ENCODE measurements around the gene TSC22D1. TPM values are rescaled to one million over a fixed set of nuclear protein-coding genes. Genes with fewer than 3 reads are reported as not detected.

The TSC22D1 gene
- total RNA-seq, 4 donors from 2014 or later, result 119 to 325 (median 193) TPM

DNA sequence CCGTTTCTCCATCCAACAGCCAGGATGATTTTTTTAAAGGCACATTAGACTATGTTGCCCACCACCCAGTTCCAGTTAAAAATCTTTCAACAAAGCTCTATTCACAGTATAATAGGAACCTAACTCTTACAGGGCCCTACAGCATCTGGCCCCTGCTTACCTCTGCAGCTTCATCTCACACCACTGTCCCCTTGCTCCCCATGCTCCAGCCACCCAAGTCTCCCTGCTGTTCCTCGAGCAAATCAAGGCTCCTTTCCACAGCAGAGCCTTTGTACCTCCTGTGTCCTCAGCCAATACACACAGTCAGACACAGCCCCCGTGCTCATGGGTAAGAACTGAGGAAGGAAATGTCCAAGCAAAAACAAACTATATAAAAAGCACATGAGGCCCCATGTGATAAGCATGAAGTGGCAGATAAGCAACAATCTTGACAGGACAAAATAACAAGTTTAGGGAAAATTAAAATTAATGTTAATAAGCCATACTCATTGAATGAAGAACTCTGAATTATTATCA lies 67.5 kb downstream of the TSC22D1 start:
- no peak for ATAC-seq
- Histone ChIP-seq H3K4me1 (peaks cover 0 to 6% of the 10 kb centered on the region in 2 donors), H3K9me3 (no peaks in the 10 kb centered on the region), H3K27ac (peak overlapping the region in 3 of 4 donors; percentile 5 to 60 (median 26)), H3K27me3 (no peaks in the 10 kb centered on the region), H3K36me3 (no peaks in the 10 kb centered on the region), H3K4me3 (no peak overlapping the region)
- TF ChIP-seq, protein P1, sequence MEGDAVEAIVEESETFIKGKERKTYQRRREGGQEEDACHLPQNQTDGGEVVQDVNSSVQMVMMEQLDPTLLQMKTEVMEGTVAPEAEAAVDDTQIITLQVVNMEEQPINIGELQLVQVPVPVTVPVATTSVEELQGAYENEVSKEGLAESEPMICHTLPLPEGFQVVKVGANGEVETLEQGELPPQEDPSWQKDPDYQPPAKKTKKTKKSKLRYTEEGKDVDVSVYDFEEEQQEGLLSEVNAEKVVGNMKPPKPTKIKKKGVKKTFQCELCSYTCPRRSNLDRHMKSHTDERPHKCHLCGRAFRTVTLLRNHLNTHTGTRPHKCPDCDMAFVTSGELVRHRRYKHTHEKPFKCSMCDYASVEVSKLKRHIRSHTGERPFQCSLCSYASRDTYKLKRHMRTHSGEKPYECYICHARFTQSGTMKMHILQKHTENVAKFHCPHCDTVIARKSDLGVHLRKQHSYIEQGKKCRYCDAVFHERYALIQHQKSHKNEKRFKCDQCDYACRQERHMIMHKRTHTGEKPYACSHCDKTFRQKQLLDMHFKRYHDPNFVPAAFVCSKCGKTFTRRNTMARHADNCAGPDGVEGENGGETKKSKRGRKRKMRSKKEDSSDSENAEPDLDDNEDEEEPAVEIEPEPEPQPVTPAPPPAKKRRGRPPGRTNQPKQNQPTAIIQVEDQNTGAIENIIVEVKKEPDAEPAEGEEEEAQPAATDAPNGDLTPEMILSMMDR (IDR thresholded peaks at IDR 0.05 in 4 of 5, conservative IDR thresholded peaks at IDR 0.05 in 1 of 5), result no peak
- no peak for TF ChIP-seq POLR2A (IDR thresholded peaks at IDR 0.05)
- intact Hi-C loops (cut with DNase I; ENCODE audit: low total_unique reads) (no loop called here), in situ Hi-C loops (cut with MboI; ENCODE audit: low sequenced_read_pairs in 4 of 4) (no loop called here)
- DNase-seq, result no peak

DNA sequence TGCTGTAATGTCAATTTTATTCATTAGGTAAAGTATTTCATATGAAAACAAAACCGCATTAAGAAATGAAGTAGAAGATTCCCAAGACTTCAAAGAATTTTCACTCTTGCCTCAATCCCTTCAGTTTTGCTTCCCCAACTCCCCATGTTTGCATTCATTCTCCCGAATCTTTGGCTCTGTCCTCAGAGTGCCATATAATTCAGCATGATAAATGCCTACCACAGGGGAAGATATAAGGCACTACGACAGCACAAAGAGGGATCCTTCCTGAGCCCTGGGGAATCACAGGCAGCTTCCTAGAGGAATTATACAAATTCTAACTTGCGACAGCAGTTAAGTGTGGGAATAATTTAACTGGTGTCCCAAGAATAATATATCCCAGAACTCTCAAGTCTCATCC lies 68.5 kb downstream of the TSC22D1 start:
- ATAC-seq (no peak), DNase-seq (no peak)
- Histone ChIP-seq H3K9me3 (no peaks in the 10 kb centered on the region), H3K27me3 (no peaks in the 10 kb centered on the region), H3K27ac (peak overlapping the region in 1 of 4 donors; percentile 60), H3K4me1 (peaks cover 0 to 6% of the 10 kb centered on the region in 2 donors), H3K36me3 (no peaks in the 10 kb centered on the region), H3K4me3 (no peak overlapping the region)
- in situ Hi-C loops (cut with MboI; ENCODE audit: low sequenced_read_pairs in 4 of 4), result no loop called here
- intact Hi-C loops (cut with DNase I; ENCODE audit: low total_unique reads), result no loop called here
- TF ChIP-seq, protein P1 (IDR thresholded peaks at IDR 0.05 in 4 of 5, conservative IDR thresholded peaks at IDR 0.05 in 1 of 5), result no peak
- no peak for TF ChIP-seq POLR2A (IDR thresholded peaks at IDR 0.05)

DNA sequence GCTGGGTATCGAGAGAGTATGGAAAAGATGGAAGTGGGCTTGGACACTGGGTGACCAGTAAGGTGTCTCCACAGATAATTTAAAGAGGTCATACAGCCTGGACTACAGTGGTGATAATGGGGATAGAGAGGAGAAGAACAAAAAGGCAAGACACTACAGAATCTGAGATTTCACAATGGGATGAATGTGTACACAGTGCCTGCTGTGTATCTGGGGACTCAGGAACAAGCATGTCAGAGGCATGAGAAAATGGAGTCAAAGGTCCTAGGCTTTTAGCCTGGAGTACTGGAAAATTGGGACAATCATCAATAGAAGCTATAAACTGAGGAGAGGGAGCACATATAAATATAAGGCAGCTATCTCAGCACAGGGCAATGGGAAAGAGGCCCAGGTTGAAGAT lies 69.4 kb downstream of the TSC22D1 start:
- Histone ChIP-seq H3K4me3 (no peak overlapping the region), H3K9me3 (no peaks in the 10 kb centered on the region), H3K4me1 (peaks cover 0 to 6% of the 10 kb centered on the region in 2 donors), H3K27me3 (no peaks in the 10 kb centered on the region), H3K36me3 (no peaks in the 10 kb centered on the region), H3K27ac (no peak overlapping the region)
- ATAC-seq (no peak), DNase-seq (no peak)
- TF ChIP-seq, protein P1 (IDR thresholded peaks at IDR 0.05 in 4 of 5, conservative IDR thresholded peaks at IDR 0.05 in 1 of 5), result no peak
- TF ChIP-seq POLR2A (IDR thresholded peaks at IDR 0.05), result no peak
- in situ Hi-C loops (cut with MboI; ENCODE audit: low sequenced_read_pairs in 4 of 4) (no loop called here), intact Hi-C loops (cut with DNase I; ENCODE audit: low total_unique reads) (no loop called here)

DNA sequence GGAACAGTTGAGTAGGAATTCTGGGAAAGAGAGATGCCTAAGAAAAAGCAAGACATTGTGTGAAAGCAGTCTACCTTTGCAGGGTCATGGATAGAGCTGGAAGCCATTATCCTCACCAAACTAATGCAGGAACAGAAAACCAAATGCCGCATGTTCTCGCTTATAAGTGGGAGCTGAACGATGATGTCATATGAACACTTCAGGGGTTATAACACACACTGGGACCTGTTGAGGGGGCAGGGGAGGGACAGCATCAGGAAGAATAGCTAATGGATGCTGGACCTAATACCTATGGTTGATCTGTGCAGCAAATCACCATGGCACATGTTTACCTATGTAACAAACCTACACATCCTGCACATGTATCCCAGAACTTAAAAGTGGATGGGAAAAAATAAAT lies 69.9 kb downstream of the TSC22D1 start:
- TF ChIP-seq, protein P1 (IDR thresholded peaks at IDR 0.05 in 4 of 5, conservative IDR thresholded peaks at IDR 0.05 in 1 of 5), result no peak
- no peak for TF ChIP-seq POLR2A (IDR thresholded peaks at IDR 0.05)
- Histone ChIP-seq H3K4me1 (peaks cover 0 to 6% of the 10 kb centered on the region in 2 donors), H3K9me3 (no peaks in the 10 kb centered on the region), H3K27ac (no peak overlapping the region), H3K27me3 (no peaks in the 10 kb centered on the region), H3K4me3 (no peak overlapping the region), H3K36me3 (no peaks in the 10 kb centered on the region)
- intact Hi-C loops (cut with DNase I; ENCODE audit: low total_unique reads) (no loop called here), in situ Hi-C loops (cut with MboI; ENCODE audit: low sequenced_read_pairs in 4 of 4) (no loop called here)
- ATAC-seq (no peak), DNase-seq (no peak)

DNA sequence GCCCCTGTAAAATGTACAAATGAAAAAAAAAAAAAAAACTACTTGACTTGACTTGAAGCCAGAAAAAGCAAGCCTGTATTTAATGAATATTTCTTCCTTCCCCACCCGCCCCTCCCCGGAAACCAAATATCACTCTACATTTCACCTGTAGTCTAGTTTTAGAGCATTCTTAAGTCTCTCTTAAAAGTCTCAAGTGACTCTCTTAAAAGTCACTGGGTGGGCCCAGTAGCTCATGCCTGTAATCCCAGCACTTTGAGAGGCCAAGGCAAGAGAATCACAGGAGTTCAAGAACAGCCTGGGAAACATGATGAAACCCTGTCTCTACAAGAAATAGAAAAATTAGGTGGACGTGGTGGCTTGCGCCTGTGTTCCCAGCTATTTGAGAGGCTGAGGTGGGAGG lies 72.0 kb downstream of the TSC22D1 start:
- Histone ChIP-seq H3K27ac (peak overlapping the region in 1 of 4 donors; percentile 16), H3K27me3 (no peaks in the 10 kb centered on the region), H3K4me3 (no peak overlapping the region), H3K9me3 (no peaks in the 10 kb centered on the region), H3K4me1 (peaks cover 0 to 6% of the 10 kb centered on the region in 2 donors), H3K36me3 (no peaks in the 10 kb centered on the region)
- ATAC-seq, result no peak
- intact Hi-C loops (cut with DNase I; ENCODE audit: low total_unique reads), result no loop called here
- TF ChIP-seq, protein P1 (IDR thresholded peaks at IDR 0.05 in 4 of 5, conservative IDR thresholded peaks at IDR 0.05 in 1 of 5), result no peak
- no peak for TF ChIP-seq POLR2A (IDR thresholded peaks at IDR 0.05)
- DNase-seq, result no peak
- in situ Hi-C loops (cut with MboI; ENCODE audit: low sequenced_read_pairs in 4 of 4), result no loop called here

All from gastrocnemius medialis (tissue), 4 donors.